Stimulated activated CD8-positive, alpha-beta memory T cell treated with anti-CD3 and anti-CD28 coated beads, Interleukin-12 subunit alpha, Interleukin-12 subunit beta, amount 100 ng/mL, for 4 hours (primary cell): Measurements from ENCODE around the gene ZBTB2.

Experiments used
- DNase-seq: peaks from one replicate; pipeline ENCODE4 v3.0.0-alpha.2; 2020; ENCODE audit warnings: low read depth

ZBTB2 gene

GRCh38 chr6:151391471-151392413, at the start of gene ZBTB2:
Gene ZBTB2, minus strand, starts transcription at chr6:151391559. Its CDS starts 17,922 bp downstream, at chr6:151373637.
- DNase-seq = peak; percentile 55

DNA sequence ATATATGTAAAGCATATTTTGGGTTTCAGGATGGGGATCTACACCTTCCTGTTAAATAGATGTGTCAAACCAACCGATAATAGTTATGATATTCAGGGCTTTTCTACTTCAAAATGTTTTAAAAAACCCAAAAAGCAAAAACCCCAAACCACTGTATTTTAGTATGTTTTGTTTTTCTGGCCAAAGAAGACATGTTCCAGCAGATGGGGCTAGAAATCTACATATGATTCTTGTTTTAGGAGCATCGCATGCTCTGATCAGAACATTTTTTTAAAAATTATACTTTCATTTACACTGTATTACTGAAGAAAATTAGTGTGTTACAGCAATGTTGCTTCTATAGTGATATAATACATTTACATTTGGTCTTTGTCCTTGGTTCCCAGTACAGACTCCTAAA, 49.6 kb upstream of the ZBTB2 start:
- DNase-seq = no peak

DNA sequence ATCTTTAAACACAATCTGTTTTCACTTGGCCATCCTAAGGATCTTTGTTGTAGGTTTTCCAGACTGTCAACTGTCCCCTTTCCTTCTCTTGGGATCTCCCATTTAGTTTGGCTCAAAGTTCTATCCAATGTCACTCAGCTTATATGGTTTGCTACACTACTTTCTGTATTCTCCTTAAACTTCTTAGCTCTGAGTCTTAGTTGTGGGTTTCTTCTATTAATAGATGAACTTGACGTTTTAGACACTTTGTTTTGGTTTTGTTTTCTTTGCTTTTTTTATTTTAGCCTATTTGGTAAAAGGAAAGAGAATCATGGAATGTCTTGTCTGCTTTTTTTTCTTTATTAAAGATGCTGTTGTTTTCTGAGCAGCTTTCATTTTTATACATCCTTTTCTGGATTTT, 49.1 kb upstream of the ZBTB2 start:
- no peak for DNase-seq

DNA sequence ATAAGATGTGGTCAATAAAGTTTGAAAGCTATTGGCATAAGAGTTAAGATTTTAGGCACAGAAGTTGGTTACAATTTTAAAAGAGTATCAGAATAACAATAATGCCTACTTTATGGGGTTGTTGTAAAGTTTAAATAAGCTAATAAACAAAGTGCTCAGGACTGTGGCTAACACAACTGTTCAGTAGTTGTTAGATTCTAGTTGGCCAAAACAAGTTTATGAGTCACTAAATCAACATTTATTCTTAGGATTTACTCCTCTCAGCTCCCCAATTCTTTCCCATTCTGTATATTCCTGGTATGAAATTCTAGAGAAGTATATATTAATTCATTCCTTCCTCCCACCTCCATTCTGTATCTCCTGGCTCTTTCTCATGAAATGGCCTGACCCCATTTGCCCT, 46.0 kb upstream of the ZBTB2 start:
- DNase-seq = no peak

- no peak for DNase-seq
These were observed 45.4 kb upstream of the ZBTB2 start for GRCh38 chr6:151436802-151437201.

GRCh38 chr6:151436300-151436699, 44.9 kb upstream of the ZBTB2 start:
- DNase-seq = no peak

- no peak for DNase-seq
These were observed 43.0 kb upstream of the ZBTB2 start for GRCh38 chr6:151434369-151434768.

GRCh38 chr6:151432651-151433050, 41.3 kb upstream of the ZBTB2 start:
- DNase-seq = no peak

DNA sequence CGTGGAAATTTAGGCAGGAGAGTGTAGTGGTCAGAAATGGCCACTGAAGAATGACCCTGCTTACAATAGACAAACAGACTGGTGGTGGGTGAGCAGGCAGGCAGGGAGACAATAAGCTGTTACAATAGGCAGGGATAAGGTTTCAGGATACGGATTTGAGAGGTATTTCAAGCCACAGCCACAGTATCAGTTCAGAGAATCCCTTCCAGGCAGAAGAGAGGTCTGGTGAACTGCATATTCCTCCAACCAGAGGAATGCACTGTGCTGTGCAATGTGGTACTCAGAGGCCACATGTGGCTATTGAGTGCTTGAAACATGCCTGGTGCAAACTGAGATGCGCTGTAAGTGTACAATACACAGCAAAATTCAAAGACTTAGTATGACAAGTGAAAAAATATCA, 40.0 kb upstream of the ZBTB2 start:
- no peak for DNase-seq

DNA sequence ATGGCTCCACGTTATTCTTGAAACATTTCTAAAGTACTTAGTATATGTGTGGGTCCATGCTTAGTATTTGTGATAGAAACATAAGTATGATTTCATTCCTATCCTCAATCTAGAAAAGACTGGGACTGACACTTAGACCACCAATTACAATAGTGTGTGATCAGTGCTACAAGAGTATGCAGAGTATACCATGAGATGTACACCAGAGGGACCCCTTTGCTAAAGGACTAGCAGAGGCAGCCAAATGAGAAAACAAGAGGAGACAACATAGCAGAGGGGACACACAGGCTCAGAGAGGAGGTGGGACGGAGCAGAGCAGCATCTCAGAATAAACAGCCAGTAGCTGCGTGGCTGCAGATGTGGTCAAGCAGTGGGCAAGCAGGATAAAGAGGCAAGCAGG, 39.5 kb upstream of the ZBTB2 start:
- no peak for DNase-seq

DNA sequence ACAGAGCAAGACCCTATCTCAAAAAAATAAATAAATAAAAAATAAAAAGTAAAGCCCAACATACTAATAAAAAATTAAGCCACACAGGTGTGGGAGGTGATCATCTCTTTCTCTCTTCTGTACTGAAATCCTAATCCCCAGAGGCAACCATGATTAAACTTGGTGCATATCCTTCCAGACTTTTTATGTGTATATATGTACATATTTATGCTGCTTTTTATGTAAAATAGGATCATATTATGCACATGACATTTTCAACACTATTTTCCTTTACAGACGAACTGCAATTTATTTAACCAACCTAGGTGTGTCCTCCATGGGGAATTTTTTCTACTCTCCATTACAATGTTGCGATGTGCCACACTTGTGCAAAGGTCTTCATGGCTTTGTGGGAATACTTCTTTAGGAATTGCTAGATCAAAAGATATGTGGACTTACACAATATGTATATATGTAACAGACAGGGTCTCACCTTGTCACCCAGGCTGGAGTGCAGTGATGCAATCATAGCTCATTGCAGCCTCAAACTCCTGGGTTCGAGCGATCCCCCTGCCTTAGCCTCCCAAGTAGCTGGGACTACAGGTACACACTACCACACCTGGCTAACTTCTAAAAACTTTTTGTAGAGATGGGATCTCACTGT, 36.9 kb upstream of the ZBTB2 start:
- no peak for DNase-seq

DNA sequence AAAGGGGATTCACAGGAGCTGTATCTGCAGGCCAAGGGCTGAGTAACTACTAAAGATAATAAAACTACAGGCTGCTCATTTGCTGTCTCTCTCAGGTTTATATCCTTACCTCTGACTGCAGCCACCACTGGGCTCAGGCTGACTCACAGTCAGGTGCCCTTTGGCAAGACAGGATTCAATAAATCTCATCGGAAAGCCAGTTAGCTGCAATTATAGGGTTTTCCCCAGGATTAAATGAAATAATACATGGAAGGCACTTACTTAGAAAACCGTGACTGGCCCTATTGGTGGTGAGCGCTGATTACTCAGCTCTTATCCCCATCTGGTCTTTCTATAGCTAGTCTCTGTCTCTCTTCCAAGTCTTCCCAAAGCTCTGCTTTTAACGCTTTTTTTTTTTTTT, 34.2 kb upstream of the ZBTB2 start:
- DNase-seq = no peak

DNA sequence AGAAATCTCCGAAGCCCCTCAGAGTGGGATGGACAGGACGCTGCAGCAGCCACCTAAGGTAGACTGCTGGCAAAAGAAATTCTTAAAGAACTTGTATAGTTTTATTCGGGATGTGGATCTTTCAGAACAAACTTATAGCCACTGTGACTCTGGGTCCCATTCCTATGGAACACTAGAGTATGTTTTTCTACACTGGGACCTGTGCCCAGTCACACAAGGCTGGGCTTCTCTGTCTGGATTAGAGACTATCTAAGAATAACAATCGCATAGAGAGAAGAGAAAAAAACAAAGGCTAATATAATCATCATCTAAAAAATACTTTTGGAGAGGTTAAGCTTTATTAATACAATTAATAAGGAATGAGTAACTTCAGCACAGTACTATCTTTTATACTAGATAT, 31.6 kb upstream of the ZBTB2 start:
- no peak for DNase-seq

DNA sequence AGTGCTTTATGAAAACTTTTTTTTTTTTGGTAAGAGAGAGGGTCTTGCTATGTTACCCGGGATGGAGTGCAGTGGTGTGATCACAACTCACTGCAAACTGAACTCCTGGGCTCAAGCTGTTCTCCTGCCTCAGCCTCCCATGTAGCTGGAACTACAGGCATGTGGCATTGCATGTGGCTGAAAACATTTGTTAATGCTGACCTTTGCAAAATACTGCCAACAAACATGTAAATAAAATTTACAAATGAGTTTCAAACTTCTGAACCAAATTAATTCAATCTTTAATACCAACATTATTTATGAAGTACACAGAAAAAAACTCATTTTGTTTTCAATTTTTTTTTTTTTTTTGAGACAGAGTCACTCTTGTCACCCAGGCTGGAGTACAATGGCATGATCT, 26.1 kb upstream of the ZBTB2 start:
- no peak for DNase-seq

- no peak for DNase-seq
These were observed 23.4 kb upstream of the ZBTB2 start for GRCh38 chr6:151414641-151415260.

- DNase-seq = peak; percentile 12
These were observed 22.2 kb upstream of the ZBTB2 start for GRCh38 chr6:151413372-151414145.

DNA sequence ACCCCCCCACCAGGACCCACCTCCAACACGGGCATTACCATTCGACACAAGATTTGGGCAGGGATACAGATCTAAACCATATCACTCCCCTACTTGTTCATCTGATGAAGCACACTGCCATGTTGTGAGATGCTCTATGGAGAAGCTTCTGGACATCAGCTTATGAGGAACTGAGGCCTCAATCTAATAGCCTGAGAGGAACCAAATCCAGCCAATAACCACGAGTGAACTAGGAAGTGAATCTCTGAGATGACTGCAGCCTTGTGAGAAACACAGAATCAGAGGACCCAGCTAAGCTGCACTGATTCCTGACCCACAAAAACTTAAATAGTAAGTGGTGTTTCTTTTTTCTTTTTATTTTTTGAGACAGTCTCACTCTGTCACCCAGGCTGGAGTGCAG, 21.6 kb upstream of the ZBTB2 start:
- DNase-seq = no peak

DNA sequence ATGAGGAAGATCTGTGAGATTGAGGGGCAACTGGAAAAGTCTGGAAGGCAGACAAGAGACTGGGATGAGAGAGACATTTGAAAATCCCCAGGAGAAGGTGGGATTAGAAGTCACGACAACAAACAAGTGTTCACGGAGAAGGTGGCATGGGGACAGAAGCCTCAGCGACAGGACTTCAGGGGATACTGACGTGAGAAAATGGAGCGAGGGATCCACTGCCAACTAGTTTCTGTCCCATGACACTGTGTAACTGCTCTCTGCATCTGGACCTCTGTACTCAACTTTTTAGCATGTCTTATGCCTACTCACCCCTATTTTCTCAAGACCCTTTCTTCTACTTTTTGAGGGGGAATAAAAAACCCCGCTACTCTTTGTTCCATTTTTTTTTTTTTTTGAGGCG, 18.3 kb upstream of the ZBTB2 start:
- no peak for DNase-seq

DNA sequence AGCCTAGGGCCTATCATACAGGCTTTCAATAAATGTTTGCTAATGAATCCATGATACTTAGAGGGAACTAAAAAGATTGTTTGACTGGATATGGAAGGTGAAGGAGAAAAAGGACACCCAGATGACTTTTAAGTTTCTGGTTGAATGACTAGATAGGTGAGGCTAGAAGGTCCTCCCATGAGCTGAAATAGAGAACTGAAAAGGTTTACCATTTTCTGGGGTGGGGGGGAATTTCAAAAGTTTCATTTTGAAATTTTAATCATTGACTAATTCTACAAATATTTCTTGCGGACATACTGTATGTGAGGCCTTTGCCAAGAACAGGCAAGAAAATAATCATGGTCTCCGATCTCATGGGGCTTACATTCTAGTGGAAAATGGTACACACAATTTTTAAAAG, 17.9 kb upstream of the ZBTB2 start:
- DNase-seq = no peak

GRCh38 chr6:151408858-151409257, 17.5 kb upstream of the ZBTB2 start:
- no peak for DNase-seq

DNA sequence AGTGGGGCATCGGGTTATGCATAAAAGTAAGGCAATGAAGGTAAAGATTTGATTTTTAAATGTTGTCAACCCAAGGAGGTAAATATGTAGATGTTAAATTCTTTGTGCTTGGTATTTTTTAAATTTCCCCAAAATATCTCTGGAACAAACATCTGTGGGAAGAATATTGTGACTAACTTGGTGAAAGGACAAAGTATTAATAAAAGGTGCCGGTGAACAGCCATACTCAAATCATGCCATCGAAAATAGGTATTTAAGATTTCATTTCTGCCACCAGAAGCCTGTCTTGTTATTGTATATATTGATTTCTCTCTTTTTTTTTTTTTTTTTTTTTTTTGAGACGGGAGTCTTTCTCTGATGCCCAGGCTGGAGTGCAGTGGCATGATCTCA, 12.6 kb upstream of the ZBTB2 start:
- no peak for DNase-seq

DNA sequence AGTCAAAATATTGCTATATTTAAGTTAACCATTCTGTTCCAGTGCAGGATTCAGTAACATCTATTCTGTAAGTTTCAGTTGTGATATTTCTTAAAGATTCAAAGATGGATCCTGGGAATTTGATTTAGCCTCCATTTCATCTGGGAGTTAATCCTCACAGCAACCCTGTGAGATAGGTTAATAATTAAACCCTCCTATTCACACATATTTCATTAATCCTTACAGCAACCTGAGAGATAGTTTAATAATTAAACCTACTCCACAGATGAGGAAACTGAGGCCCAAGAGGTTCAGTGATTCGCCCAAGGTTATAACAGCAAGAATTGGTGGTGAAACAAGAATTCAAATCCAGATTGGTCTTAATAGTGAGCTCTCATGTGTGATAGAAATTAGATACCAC, 10.9 kb upstream of the ZBTB2 start:
- DNase-seq = no peak
